CD4-positive, alpha-beta T cell treated with Interferon alpha-2 for 1 hour (primary cell): Measurements from ENCODE around the gene KCNH4.

Experiments
- DNase-seq, 2 donors: peaks; one replicate each; pipeline ENCODE4 v3.0.0-alpha.2; 2020 to 2022

Gene KCNH4

GRCh38 chr17:42135664-42136653 lies 45.0 kb downstream of the KCNH4 start:
- DNase-seq, result peak in 1 of 2 donors; percentile 25

GRCh38 chr17:42135151-42135550 lies 45.8 kb downstream of the KCNH4 start:
- no peak for DNase-seq

GRCh38 chr17:42133461-42134041 lies 47.4 kb downstream of the KCNH4 start:
- peak; percentile 21 to 66 for DNase-seq

GRCh38 chr17:42132941-42133340 lies 48.0 kb downstream of the KCNH4 start:
- DNase-seq, result peak; percentile 23 to 25

GRCh38 chr17:42131981-42132432 lies 48.9 kb downstream of the KCNH4 start:
- DNase-seq, result no peak

GRCh38 chr17:42131232-42131631 lies 49.7 kb downstream of the KCNH4 start:
- DNase-seq, result no peak

GRCh38 chr17:42130310-42130936 lies 50.5 kb downstream of the KCNH4 start:
- DNase-seq, result no peak

- no peak for DNase-seq
Observed at GRCh38 chr17:42129109-42129837, 51.7 kb downstream of the KCNH4 start.

GRCh38 chr17:42127414-42127813 lies 53.5 kb downstream of the KCNH4 start:
- no peak for DNase-seq

GRCh38 chr17:42126836-42127235 lies 54.1 kb downstream of the KCNH4 start:
- no peak for DNase-seq

GRCh38 chr17:42125565-42125964 lies 55.4 kb downstream of the KCNH4 start:
- DNase-seq, result no peak

- DNase-seq, result no peak
Observed at GRCh38 chr17:42124256-42124655, 56.7 kb downstream of the KCNH4 start.

GRCh38 chr17:42122371-42123303 lies 58.3 kb downstream of the KCNH4 start, which contains the start of gene HSPB9:
TSS of gene HSPB9 (plus strand) at chr17:42122804. CDS start at chr17:42122851, 47 bp downstream.
- DNase-seq, result no peak

- DNase-seq, result peak; percentile 72 to 82
Observed at GRCh38 chr17:42120770-42121769, 59.9 kb downstream of the KCNH4 start, which contains the start of gene KAT2A. TSS of gene KAT2A (minus strand) at chr17:42121367. CDS start at chr17:42121304, 63 bp downstream.

GRCh38 chr17:42120161-42120769 lies 60.7 kb downstream of the KCNH4 start:
- no peak for DNase-seq

- DNase-seq, result no peak
Observed at GRCh38 chr17:42119301-42119700, 61.6 kb downstream of the KCNH4 start.

GRCh38 chr17:42118545-42118944 lies 62.4 kb downstream of the KCNH4 start:
- DNase-seq, result peak; percentile 28 to 49

- DNase-seq, result no peak
Observed at GRCh38 chr17:42118126-42118510, 62.8 kb downstream of the KCNH4 start.

- DNase-seq, result no peak
Observed at GRCh38 chr17:42117397-42118125, 63.4 kb downstream of the KCNH4 start.
